ENCODE results near the gene USP35. TPM values are rescaled to one million over a fixed set of nuclear protein-coding genes. Genes with fewer than 3 reads are reported as not detected.

The USP35 gene
- polyA plus RNA-seq, 1 of the 3 experiments (the other 2 are of a cell fraction), result 8.4 TPM

- Histone ChIP-seq H3K4me2 (no peak overlapping the region), H3K27me3 (ENCODE audit: insufficient read depth) (no peaks in the 10 kb centered on the region), H3K4me1 (ENCODE audit: control insufficient read depth in 1 of 2, insufficient read depth in 2 of 2, low read depth in 1 of 2, low read length in 1 of 2) (peaks cover 0 to 3% of the 10 kb centered on the region in 2 experiments; a peak in 1 of 4 replicates), H3K9me3 (no peaks in the 10 kb centered on the region), H3F3A (replicated peaks; ENCODE audit: insufficient read depth) (no peaks in the 10 kb centered on the region), H3K9ac (no peak overlapping the region), H3K9me2 (no peaks in the 10 kb centered on the region), H3K79me2 (ENCODE audit: insufficient read depth) (peaks cover 31% of the 10 kb centered on the region; the same call in 1 of the 2 replicates), H4K20me1 (ENCODE audit: insufficient read depth) (no peaks in the 10 kb centered on the region), H3K27ac (ENCODE audit: low read depth in 2 of 2, low read length in 1 of 2) (no peak overlapping the region), H3K4me3 (ENCODE audit: low read depth in 2 of 2, low read length in 1 of 2) (no peak overlapping the region), H2AFZ (ENCODE audit: low read depth) (no peak overlapping the region), H3K36me3 (replicated peaks in 1 of 2; ENCODE audit: control insufficient read depth in 1 of 2, insufficient read depth in 2 of 2, low read length in 1 of 2) (peaks cover 0 to 12% of the 10 kb centered on the region in 2 experiments)
- ChIA-PET CTCF (no interaction called here), POLR2A (no interaction called here)
- DNase-seq, result no peak
- 95% methylated on average over 7 of the region's 7 CpGs for WGBS (ENCODE audit: low lambda C conversion rate)
- no peak for TF ChIP-seq TEAD4 (IDR thresholded peaks at IDR 0.05; ENCODE audit: borderline replicate concordance, insufficient read depth)
- TF ChIP-seq USF1 (IDR thresholded peaks at IDR 0.05; ENCODE audit: borderline replicate concordance, low read depth), result no peak
- no peak for TF ChIP-seq SIN3A (IDR thresholded peaks at IDR 0.05; ENCODE audit: borderline replicate concordance, low read depth, low read length)
- TF ChIP-seq POLR2AphosphoS5 (IDR thresholded peaks at IDR 0.05; ENCODE audit: low read depth, low read length), result no peak
- no peak for TF ChIP-seq FOXJ3 (CRISPR knock-in tag; IDR thresholded peaks at IDR 0.05)
- no peak for TF ChIP-seq NFIC (IDR thresholded peaks at IDR 0.05; ENCODE audit: borderline replicate concordance)
- TF ChIP-seq ZBTB33 (IDR thresholded peaks at IDR 0.05; ENCODE audit: borderline replicate concordance, low read depth), result no peak
- TF ChIP-seq YY1 (IDR thresholded peaks at IDR 0.05; ENCODE audit: low read depth), result no peak
- TF ChIP-seq IRF3 (IDR thresholded peaks at IDR 0.05; ENCODE audit: low read depth, low read length), result no peak
- no peak for TF ChIP-seq FOSL2 (IDR thresholded peaks at IDR 0.05; ENCODE audit: borderline replicate concordance, low read depth)
- no peak for TF ChIP-seq GATA2 (CRISPR knock-in tag; IDR thresholded peaks at IDR 0.05)
- TF ChIP-seq RXRA (IDR thresholded peaks at IDR 0.05; ENCODE audit: borderline replicate concordance, low read depth), result no peak
- TF ChIP-seq USF2 (IDR thresholded peaks at IDR 0.05; ENCODE audit: borderline replicate concordance, low read depth, low read length), result no peak
- TF ChIP-seq RFX5 (IDR thresholded peaks at IDR 0.05; ENCODE audit: low read length), result no peak
- TF ChIP-seq TCF12 (IDR thresholded peaks at IDR 0.05), result no peak
- TF ChIP-seq FOXM1 (IDR thresholded peaks at IDR 0.05; ENCODE audit: low read depth), result no peak
- TF ChIP-seq CHD2 (IDR thresholded peaks at IDR 0.05; ENCODE audit: low read length, partially characterized antibody), result no peak
- TF ChIP-seq SMC3 (IDR thresholded peaks at IDR 0.05; ENCODE audit: low read depth, low read length), result no peak
Measured at GRCh38 chr11:78179459-78180071, 9.2 kb upstream of the USP35 start.

Data from SK-N-SH (cell line).